Measurements from ENCODE around the gene NUDT4B. TPM values are rescaled to one million over a fixed set of nuclear protein-coding genes. Genes with fewer than 3 reads are reported as not detected.
"Not testable (repeated sequence)": the region's sequence is repeated elsewhere in the genome, so short reads cannot be mapped to it uniquely, and the experiment has no call there.

The NUDT4B gene
- total RNA-seq, 1 experiment from 2014 or later, result not detected

DNA sequence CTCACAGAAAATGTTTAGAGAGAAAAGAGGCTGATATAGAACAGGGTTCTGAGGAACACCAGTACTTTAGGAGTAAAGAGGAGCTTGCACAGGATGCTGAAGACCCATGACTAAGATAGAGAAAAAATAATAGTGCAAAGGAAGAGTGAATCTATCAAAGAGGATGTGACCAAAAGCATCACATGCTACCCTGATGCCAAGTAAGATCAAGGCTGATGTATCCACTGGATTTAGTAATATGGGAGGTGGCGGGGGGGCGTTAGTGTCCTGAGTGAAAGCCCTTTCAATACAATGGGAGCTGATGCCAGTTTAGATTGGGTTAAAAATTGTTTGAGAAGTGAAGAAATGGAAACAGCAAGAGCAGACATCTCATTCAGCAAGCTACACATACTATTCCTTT lies 11.2 kb downstream of the NUDT4B start:
- H2BK15ac ChIP-seq (ENCODE audit: low read depth, low read length); H3K27ac ChIP-seq (ENCODE audit: insufficient read length, low read depth, low read length); H3T11ph ChIP-seq (ENCODE audit: low read length); H2AFZ ChIP-seq (ENCODE audit: low read length); H4K5ac ChIP-seq (ENCODE audit: insufficient read length, low read depth, low read length); H2BK12ac ChIP-seq (ENCODE audit: insufficient read length, low read depth, low read length); H3K4me2 ChIP-seq (ENCODE audit: insufficient read depth, insufficient read length, low read length); H4K91ac ChIP-seq (ENCODE audit: insufficient read length, low read depth, low read length); H3K4me1 Mint-ChIP-seq; H3K4me3 Mint-ChIP-seq; H4K20me1 ChIP-seq (ENCODE audit: control insufficient read depth, insufficient read depth, insufficient read length); H3K23ac ChIP-seq (ENCODE audit: insufficient read length, low read depth, low read length); H3K14ac ChIP-seq (ENCODE audit: insufficient read depth, low read length); H3K23me2 ChIP-seq (ENCODE audit: insufficient read length, low read depth, low read length, poor library complexity, severe bottlenecking); H3K4ac ChIP-seq (ENCODE audit: low read depth, low read length); H3K4me1 ChIP-seq (ENCODE audit: insufficient read depth, low read length); H3K27me3 Mint-ChIP-seq (ENCODE audit: low read depth); H3K27me3 ChIP-seq (ENCODE audit: insufficient read depth, low read length); H2AK5ac ChIP-seq (ENCODE audit: insufficient read length, low read length); H4K8ac ChIP-seq (replicated peaks; ENCODE audit: insufficient read length, low read depth, low read length); H3K18ac ChIP-seq (ENCODE audit: insufficient read length, low read depth, low read length); H3K27ac Mint-ChIP-seq; H2BK120ac ChIP-seq (ENCODE audit: low read depth, low read length, poor library complexity, severe bottlenecking); H3K36me3 Mint-ChIP-seq (ENCODE audit: insufficient read depth in 1 of 3, low read depth in 3 of 3); H3K79me1 ChIP-seq (ENCODE audit: insufficient read depth, low read depth, low read length, poor library complexity, severe bottlenecking); H2BK5ac ChIP-seq (ENCODE audit: insufficient read length, low read length); DNase-seq; H3K9me3 ChIP-seq (ENCODE audit: control insufficient read depth, low read depth, low read length); H3K79me2 ChIP-seq (ENCODE audit: insufficient read depth, low read length); H3K56ac ChIP-seq (ENCODE audit: insufficient read length, low read depth, low read length); H2BK20ac ChIP-seq (ENCODE audit: low read depth, low read length, poor library complexity, severe bottlenecking); H3K9ac ChIP-seq (ENCODE audit: extremely low read depth, insufficient read length, low read length); H3K9me3 Mint-ChIP-seq: not testable (repeated sequence)
- no CpG with 5 or more reads among the region's 2 CpGs for WGBS (ENCODE audit: extremely low coverage, insufficient read length, low lambda C conversion rate)

DNA sequence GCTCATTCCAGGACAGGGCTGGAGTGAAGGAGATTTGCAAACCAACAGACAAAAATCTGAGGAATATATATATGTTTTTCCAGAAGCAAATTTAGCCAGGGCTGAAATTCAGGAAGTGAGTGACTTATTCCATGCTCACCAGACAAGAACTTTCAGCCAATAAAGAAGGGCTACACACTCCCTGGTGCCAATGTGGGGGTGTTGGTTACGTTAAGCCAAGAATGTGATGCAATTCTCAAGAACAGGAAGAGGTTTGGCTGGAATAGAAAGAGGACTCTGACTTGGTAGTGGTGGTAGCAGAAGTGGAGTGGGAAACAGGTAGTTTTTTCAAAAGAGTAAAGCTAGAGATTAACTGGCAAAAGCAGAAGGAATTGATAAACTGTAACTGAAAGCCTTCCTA lies 11.6 kb downstream of the NUDT4B start:
- H3K4me1 ChIP-seq (ENCODE audit: insufficient read depth, low read length); H2BK120ac ChIP-seq (ENCODE audit: low read depth, low read length, poor library complexity, severe bottlenecking); H2AFZ ChIP-seq (ENCODE audit: low read length); H3K56ac ChIP-seq (ENCODE audit: insufficient read length, low read depth, low read length); H3K4ac ChIP-seq (ENCODE audit: low read depth, low read length); H3K79me2 ChIP-seq (ENCODE audit: insufficient read depth, low read length); H4K91ac ChIP-seq (ENCODE audit: insufficient read length, low read depth, low read length); H3K23me2 ChIP-seq (ENCODE audit: insufficient read length, low read depth, low read length, poor library complexity, severe bottlenecking); H3K23ac ChIP-seq (ENCODE audit: insufficient read length, low read depth, low read length); H3K27me3 Mint-ChIP-seq (ENCODE audit: low read depth); H3K79me1 ChIP-seq (ENCODE audit: insufficient read depth, low read depth, low read length, poor library complexity, severe bottlenecking); H2BK15ac ChIP-seq (ENCODE audit: low read depth, low read length); H4K5ac ChIP-seq (ENCODE audit: insufficient read length, low read depth, low read length); H3K9me3 ChIP-seq (ENCODE audit: control insufficient read depth, low read depth, low read length); H3K9me3 Mint-ChIP-seq; H3K36me3 Mint-ChIP-seq (ENCODE audit: insufficient read depth in 1 of 3, low read depth in 3 of 3); H3K14ac ChIP-seq (ENCODE audit: insufficient read depth, low read length); H2BK12ac ChIP-seq (ENCODE audit: insufficient read length, low read depth, low read length); H3K27me3 ChIP-seq (ENCODE audit: insufficient read depth, low read length); H3K9ac ChIP-seq (ENCODE audit: extremely low read depth, insufficient read length, low read length); H3K4me1 Mint-ChIP-seq; H2AK5ac ChIP-seq (ENCODE audit: insufficient read length, low read length); H3K27ac ChIP-seq (ENCODE audit: insufficient read length, low read depth, low read length); H3T11ph ChIP-seq (ENCODE audit: low read length); H2BK20ac ChIP-seq (ENCODE audit: low read depth, low read length, poor library complexity, severe bottlenecking); H4K8ac ChIP-seq (replicated peaks; ENCODE audit: insufficient read length, low read depth, low read length); H3K27ac Mint-ChIP-seq; H3K4me2 ChIP-seq (ENCODE audit: insufficient read depth, insufficient read length, low read length); H3K4me3 Mint-ChIP-seq; H2BK5ac ChIP-seq (ENCODE audit: insufficient read length, low read length); DNase-seq; H3K18ac ChIP-seq (ENCODE audit: insufficient read length, low read depth, low read length); H4K20me1 ChIP-seq (ENCODE audit: control insufficient read depth, insufficient read depth, insufficient read length): not testable (repeated sequence)
- WGBS (ENCODE audit: extremely low coverage, insufficient read length, low lambda C conversion rate), result no CpG with 5 or more reads among the region's 1 CpG

DNA sequence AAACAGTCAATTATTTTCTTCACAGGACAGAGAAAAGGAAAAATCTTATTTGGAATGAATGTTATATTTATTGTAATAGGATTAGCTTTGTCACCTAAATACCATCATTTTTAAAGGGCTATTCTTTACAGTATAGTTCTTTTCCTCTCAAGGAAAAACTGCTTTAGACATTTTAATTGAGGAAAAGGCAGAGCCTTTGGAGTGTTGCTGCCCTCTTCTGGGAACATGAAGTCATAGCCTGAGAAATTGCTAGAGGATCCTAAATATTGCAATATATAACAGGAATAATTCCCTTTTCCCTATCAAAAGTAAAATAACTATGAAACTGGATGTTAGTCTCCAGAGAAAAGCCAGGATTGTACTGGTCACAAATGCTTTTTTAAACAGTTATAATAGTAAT lies 12.8 kb downstream of the NUDT4B start:
- H3K4me1 Mint-ChIP-seq; H3K27ac ChIP-seq (ENCODE audit: insufficient read length, low read depth, low read length); H3K14ac ChIP-seq (ENCODE audit: insufficient read depth, low read length); H2BK12ac ChIP-seq (ENCODE audit: insufficient read length, low read depth, low read length); H2BK120ac ChIP-seq (ENCODE audit: low read depth, low read length, poor library complexity, severe bottlenecking); H3K4me2 ChIP-seq (ENCODE audit: insufficient read depth, insufficient read length, low read length); H2BK5ac ChIP-seq (ENCODE audit: insufficient read length, low read length); DNase-seq; H3K27me3 ChIP-seq (ENCODE audit: insufficient read depth, low read length); H3K23ac ChIP-seq (ENCODE audit: insufficient read length, low read depth, low read length); H4K8ac ChIP-seq (replicated peaks; ENCODE audit: insufficient read length, low read depth, low read length); H2AK5ac ChIP-seq (ENCODE audit: insufficient read length, low read length); H4K91ac ChIP-seq (ENCODE audit: insufficient read length, low read depth, low read length); H3K9me3 ChIP-seq (ENCODE audit: control insufficient read depth, low read depth, low read length); H3K9ac ChIP-seq (ENCODE audit: extremely low read depth, insufficient read length, low read length); H3K4me1 ChIP-seq (ENCODE audit: insufficient read depth, low read length); H3K4ac ChIP-seq (ENCODE audit: low read depth, low read length); H3K9me3 Mint-ChIP-seq; H3K56ac ChIP-seq (ENCODE audit: insufficient read length, low read depth, low read length); H2BK15ac ChIP-seq (ENCODE audit: low read depth, low read length); H3K27me3 Mint-ChIP-seq (ENCODE audit: low read depth); H3K27ac Mint-ChIP-seq; H2AFZ ChIP-seq (ENCODE audit: low read length); H3K4me3 Mint-ChIP-seq; H4K5ac ChIP-seq (ENCODE audit: insufficient read length, low read depth, low read length); H3K79me2 ChIP-seq (ENCODE audit: insufficient read depth, low read length); H3K23me2 ChIP-seq (ENCODE audit: insufficient read length, low read depth, low read length, poor library complexity, severe bottlenecking); H2BK20ac ChIP-seq (ENCODE audit: low read depth, low read length, poor library complexity, severe bottlenecking); H3K79me1 ChIP-seq (ENCODE audit: insufficient read depth, low read depth, low read length, poor library complexity, severe bottlenecking); H3K36me3 Mint-ChIP-seq (ENCODE audit: insufficient read depth in 1 of 3, low read depth in 3 of 3); H4K20me1 ChIP-seq (ENCODE audit: control insufficient read depth, insufficient read depth, insufficient read length); H3T11ph ChIP-seq (ENCODE audit: low read length); H3K18ac ChIP-seq (ENCODE audit: insufficient read length, low read depth, low read length): not testable (repeated sequence)
